Ishikawa (cell line): ENCODE data around the gene TMEM245.

Experiments used
- CREB1 ChIP-seq: IDR thresholded peaks from 2 replicates; pipeline ENCODE4 v1.6.1; 2012; ENCODE audit warnings: low read depth
- EP300 ChIP-seq: IDR thresholded peaks from 2 replicates; pipeline ENCODE4 v1.6.1; 2012; ENCODE audit warnings: borderline replicate concordance
- RAD21 ChIP-seq: IDR thresholded peaks from 2 replicates; pipeline ENCODE4 v1.6.1; 2012; ENCODE audit warnings: low read depth
- TAF1 ChIP-seq: IDR thresholded peaks from 2 replicates; pipeline ENCODE4 v1.6.1; 2012; ENCODE audit warnings: low read depth, mild to moderate bottlenecking
- TCF12 ChIP-seq: IDR thresholded peaks from 2 replicates; pipeline ENCODE4 v1.6.1; 2012; ENCODE audit warnings: low read depth
- TEAD4 ChIP-seq: IDR thresholded peaks from 2 replicates; pipeline ENCODE4 v1.6.1; 2012
- YY1 ChIP-seq: IDR thresholded peaks from 2 replicates; pipeline ENCODE4 v1.6.1; 2012; ENCODE audit warnings: low read depth
- ZBTB7A ChIP-seq: IDR thresholded peaks from 2 replicates; pipeline ENCODE4 v1.6.1; 2012; ENCODE audit warnings: low read depth
- TF ChIP-seq, protein P1 (sequence below): IDR thresholded peaks from 2 replicates; pipeline ENCODE4 v1.6.1; 2012
- TF ChIP-seq, protein P2 (sequence below): IDR thresholded peaks from 2 replicates; pipeline ENCODE4 v1.6.1; 2012; ENCODE audit warnings: low read depth, mild to moderate bottlenecking

DNA sequence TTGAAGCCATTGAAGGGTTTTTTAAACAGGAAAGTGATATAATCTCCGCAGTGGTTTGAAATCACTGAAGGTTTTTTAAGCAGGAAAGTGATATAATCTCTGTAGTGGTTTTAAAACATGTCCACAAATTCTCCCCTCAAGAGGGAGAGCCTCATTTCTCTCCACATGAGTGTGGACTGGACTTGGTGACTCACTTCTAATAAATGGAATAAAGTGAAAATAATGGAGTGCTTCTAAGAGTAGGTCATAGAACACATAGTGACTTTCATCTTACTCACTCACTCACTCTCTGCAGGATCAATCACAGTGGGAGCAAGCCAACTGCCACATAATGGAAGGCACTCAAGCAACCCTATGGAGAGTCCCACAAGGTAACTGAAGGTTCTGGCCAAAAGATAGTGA lies 118.5 kb downstream of the TMEM245 start:
- no peak for TF ChIP-seq CREB1
- TF ChIP-seq EP300, result no peak
- no peak for TF ChIP-seq YY1
- TF ChIP-seq TCF12, result no peak
- TF ChIP-seq, protein P1, sequence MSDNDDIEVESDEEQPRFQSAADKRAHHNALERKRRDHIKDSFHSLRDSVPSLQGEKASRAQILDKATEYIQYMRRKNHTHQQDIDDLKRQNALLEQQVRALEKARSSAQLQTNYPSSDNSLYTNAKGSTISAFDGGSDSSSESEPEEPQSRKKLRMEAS, result no peak
- no peak for TF ChIP-seq ZBTB7A
- TF ChIP-seq TAF1, result no peak
- TF ChIP-seq TEAD4, result no peak
- TF ChIP-seq, protein P2, sequence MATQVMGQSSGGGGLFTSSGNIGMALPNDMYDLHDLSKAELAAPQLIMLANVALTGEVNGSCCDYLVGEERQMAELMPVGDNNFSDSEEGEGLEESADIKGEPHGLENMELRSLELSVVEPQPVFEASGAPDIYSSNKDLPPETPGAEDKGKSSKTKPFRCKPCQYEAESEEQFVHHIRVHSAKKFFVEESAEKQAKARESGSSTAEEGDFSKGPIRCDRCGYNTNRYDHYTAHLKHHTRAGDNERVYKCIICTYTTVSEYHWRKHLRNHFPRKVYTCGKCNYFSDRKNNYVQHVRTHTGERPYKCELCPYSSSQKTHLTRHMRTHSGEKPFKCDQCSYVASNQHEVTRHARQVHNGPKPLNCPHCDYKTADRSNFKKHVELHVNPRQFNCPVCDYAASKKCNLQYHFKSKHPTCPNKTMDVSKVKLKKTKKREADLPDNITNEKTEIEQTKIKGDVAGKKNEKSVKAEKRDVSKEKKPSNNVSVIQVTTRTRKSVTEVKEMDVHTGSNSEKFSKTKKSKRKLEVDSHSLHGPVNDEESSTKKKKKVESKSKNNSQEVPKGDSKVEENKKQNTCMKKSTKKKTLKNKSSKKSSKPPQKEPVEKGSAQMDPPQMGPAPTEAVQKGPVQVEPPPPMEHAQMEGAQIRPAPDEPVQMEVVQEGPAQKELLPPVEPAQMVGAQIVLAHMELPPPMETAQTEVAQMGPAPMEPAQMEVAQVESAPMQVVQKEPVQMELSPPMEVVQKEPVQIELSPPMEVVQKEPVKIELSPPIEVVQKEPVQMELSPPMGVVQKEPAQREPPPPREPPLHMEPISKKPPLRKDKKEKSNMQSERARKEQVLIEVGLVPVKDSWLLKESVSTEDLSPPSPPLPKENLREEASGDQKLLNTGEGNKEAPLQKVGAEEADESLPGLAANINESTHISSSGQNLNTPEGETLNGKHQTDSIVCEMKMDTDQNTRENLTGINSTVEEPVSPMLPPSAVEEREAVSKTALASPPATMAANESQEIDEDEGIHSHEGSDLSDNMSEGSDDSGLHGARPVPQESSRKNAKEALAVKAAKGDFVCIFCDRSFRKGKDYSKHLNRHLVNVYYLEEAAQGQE, result no peak
- TF ChIP-seq RAD21, result no peak
